ENCODE measurements around the gene EPHA8. TPM values are rescaled to one million over a fixed set of nuclear protein-coding genes. Genes with fewer than 3 reads are reported as not detected.

EPHA8 gene
- polyA plus RNA-seq, 2 of the 4 experiments (the other 2 are of a cell fraction): not detected

- 7% methylated on average over 12 of the region's 12 CpGs for WGBS (ENCODE audit: missing lambda C conversion rate)
- no peaks in the 10 kb centered on the region for H3K9me3 ChIP-seq
- TF ChIP-seq RAD21 (conservative IDR thresholded peaks at IDR 0.05 in 1 of 2, IDR thresholded peaks at IDR 0.05 in 1 of 2) (no peak), HMGXB4 (CRISPR knock-in tag; IDR thresholded peaks at IDR 0.05; ENCODE audit: borderline replicate concordance) (no peak), FOXS1 (CRISPR knock-in tag; IDR thresholded peaks at IDR 0.05) (no peak), KDM1A (IDR thresholded peaks at IDR 0.05; ENCODE audit: low read depth) (no peak), MAX (IDR thresholded peaks at IDR 0.05) (no peak), ELK1 (IDR thresholded peaks at IDR 0.05; ENCODE audit: low read depth, low read length) (no peak), ZC3H11A (IDR thresholded peaks at IDR 0.05) (no peak), POLR2A (IDR thresholded peaks at IDR 0.05; ENCODE audit: low read length) (no peak), ZSCAN20 (CRISPR knock-in tag; IDR thresholded peaks at IDR 0.05) (no peak), RFX5 (IDR thresholded peaks at IDR 0.05) (no peak), PHF8 (IDR thresholded peaks at IDR 0.05; ENCODE audit: borderline replicate concordance, low read depth) (no peak), USF2 (IDR thresholded peaks at IDR 0.05) (no peak), RNF2 (IDR thresholded peaks at IDR 0.05; ENCODE audit: borderline replicate concordance, low read depth) (no peak), HOXB13 (CRISPR knock-in tag; IDR thresholded peaks at IDR 0.05; ENCODE audit: low read depth) (no peak), ZNF302 (CRISPR knock-in tag; IDR thresholded peaks at IDR 0.05) (no peak), RCOR1 (IDR thresholded peaks at IDR 0.05; ENCODE audit: low read depth, low read length) (no peak), MYC (IDR thresholded peaks at IDR 0.05; ENCODE audit: borderline replicate concordance, low read length) (no peak)
- H3K4me3 ChIP-seq: no peak overlapping the region
- POLR2A ChIA-PET: no interaction called here
- H3K27ac ChIP-seq: no peak overlapping the region
- no peaks in the 10 kb centered on the region for H3K4me1 ChIP-seq
- no peak for DNase-seq (ENCODE audit: low read depth in 1 of 2, low spot score in 1 of 2)
- no peak for FAIRE-seq
- ATAC-seq: no peak
- no peak overlapping the region for H3K4me2 ChIP-seq
- CTCF ChIA-PET: interaction anchor here (1.1 to 2.2 kb wide), 4 partner anchors 29 to 317 kb away, joined by 3 to 11 read pairs (median 4); no protein-coding TSS in a partner anchor
Observed at GRCh38 chr1:22612671-22613571, 49.6 kb downstream of the EPHA8 start.

- POLR2A ChIA-PET: no interaction called here
- no peak for TF ChIP-seq MAX (IDR thresholded peaks at IDR 0.05)
- no peak for TF ChIP-seq RCOR1 (IDR thresholded peaks at IDR 0.05; ENCODE audit: low read depth, low read length)
- TF ChIP-seq TP53 (CRISPR knock-in tag; IDR thresholded peaks at IDR 0.05): no peak
- no peak for TF ChIP-seq SREBF2 (IDR thresholded peaks at IDR 0.05)
- no peak for TF ChIP-seq ELK1 (IDR thresholded peaks at IDR 0.05; ENCODE audit: low read depth, low read length)
- no peak for TF ChIP-seq NFE2L2 (conservative IDR thresholded peaks at IDR 0.05; ENCODE audit: low read length)
- TF ChIP-seq NR3C1 (IDR thresholded peaks at IDR 0.05): no peak
- TF ChIP-seq HOXB5 (CRISPR knock-in tag; IDR thresholded peaks at IDR 0.05): no peak
- no peak for TF ChIP-seq CTCF (IDR thresholded peaks at IDR 0.05)
- no peak for TF ChIP-seq MYC (IDR thresholded peaks at IDR 0.05; ENCODE audit: borderline replicate concordance, low read length)
- no peak for TF ChIP-seq GATA3 (IDR thresholded peaks at IDR 0.05; ENCODE audit: borderline replicate concordance)
- TF ChIP-seq PHF8 (IDR thresholded peaks at IDR 0.05; ENCODE audit: borderline replicate concordance, low read depth): no peak
- TF ChIP-seq POLR2AphosphoS2 (conservative IDR thresholded peaks at IDR 0.05; ENCODE audit: low read length): no peak
- no peak for TF ChIP-seq RFX5 (IDR thresholded peaks at IDR 0.05)
- no peak for TF ChIP-seq FOXS1 (CRISPR knock-in tag; IDR thresholded peaks at IDR 0.05)
- TF ChIP-seq HDAC2 (IDR thresholded peaks at IDR 0.05): no peak
Observed at GRCh38 chr1:22613572-22613918, 50.3 kb downstream of the EPHA8 start.

More at GRCh38 chr1:22613572-22613918, 50.3 kb downstream of the EPHA8 start:
- CTCF ChIA-PET: interaction anchor here (1.1 to 2.2 kb wide), 3 partner anchors 29 to 317 kb away, joined by 3 to 11 read pairs (median 4); no protein-coding TSS in a partner anchor
- FAIRE-seq (no peak), ATAC-seq (no peak), DNase-seq (ENCODE audit: low read depth in 1 of 2, low spot score in 1 of 2) (no peak)
- H3K4me3 ChIP-seq: no peak overlapping the region
- no peak overlapping the region for H3K27ac ChIP-seq
- no peaks in the 10 kb centered on the region for H3K4me1 ChIP-seq
- H3K9me3 ChIP-seq: no peaks in the 10 kb centered on the region
- no peak overlapping the region for H3K4me2 ChIP-seq
- WGBS (ENCODE audit: missing lambda C conversion rate): 15% methylated on average over 3 of the region's 5 CpGs
